ENCODE measurements around the gene CNOT10.
"Not testable (repeated sequence)": the region's sequence is repeated elsewhere in the genome, so short reads cannot be mapped to it uniquely, and the experiment has no call there.

CNOT10 gene

GRCh38 chr3:32686713-32687112 is 1.7 kb downstream of the CNOT10 start:
- no peak for DNase-seq (ENCODE audit: low spot score)

- DNase-seq (ENCODE audit: low spot score), result no peak
Measured at GRCh38 chr3:32691847-32692246, 6.9 kb downstream of the CNOT10 start.

GRCh38 chr3:32696523-32696922 is 11.5 kb downstream of the CNOT10 start:
- no peak for DNase-seq (ENCODE audit: low spot score)

GRCh38 chr3:32698506-32698905 is 13.5 kb downstream of the CNOT10 start:
- no peak for DNase-seq (ENCODE audit: low spot score)

- no peak for DNase-seq (ENCODE audit: low spot score)
Measured at GRCh38 chr3:32699429-32699828, 14.4 kb downstream of the CNOT10 start.

- DNase-seq (ENCODE audit: low spot score), result no peak
Measured at GRCh38 chr3:32700244-32700643, 15.3 kb downstream of the CNOT10 start.

GRCh38 chr3:32703491-32703972 is 18.5 kb downstream of the CNOT10 start:
- no peak for DNase-seq (ENCODE audit: low spot score)

GRCh38 chr3:32705232-32705631 is 20.2 kb downstream of the CNOT10 start:
- no peak for DNase-seq (ENCODE audit: low spot score)

GRCh38 chr3:32706348-32707025 is 21.5 kb downstream of the CNOT10 start:
- no peak for DNase-seq (ENCODE audit: low spot score)

- no peak for DNase-seq (ENCODE audit: low spot score)
Measured at GRCh38 chr3:32707026-32707370, 22.0 kb downstream of the CNOT10 start.

GRCh38 chr3:32708672-32709283 is 23.8 kb downstream of the CNOT10 start:
- DNase-seq (ENCODE audit: low spot score), result no peak

GRCh38 chr3:32709346-32709745 is 24.4 kb downstream of the CNOT10 start:
- DNase-seq (ENCODE audit: low spot score), result no peak

GRCh38 chr3:32712506-32713055 is 27.6 kb downstream of the CNOT10 start:
- DNase-seq (ENCODE audit: low spot score), result no peak

GRCh38 chr3:32713181-32713580 is 28.2 kb downstream of the CNOT10 start:
- DNase-seq (ENCODE audit: low spot score), result no peak

- DNase-seq (ENCODE audit: low spot score), result no peak
Measured at GRCh38 chr3:32719335-32719734, 34.3 kb downstream of the CNOT10 start.

- DNase-seq (ENCODE audit: low spot score), result no peak
Measured at GRCh38 chr3:32719931-32720330, 34.9 kb downstream of the CNOT10 start.

GRCh38 chr3:32725721-32726120 is 40.7 kb downstream of the CNOT10 start:
- no peak for DNase-seq (ENCODE audit: low spot score)

GRCh38 chr3:32733631-32734229 is 48.7 kb downstream of the CNOT10 start:
- DNase-seq (ENCODE audit: low spot score), result peak; percentile 27

GRCh38 chr3:32734756-32735155 is 49.8 kb downstream of the CNOT10 start:
- no peak for DNase-seq (ENCODE audit: low spot score)

GRCh38 chr3:32743470-32743869 is 58.5 kb downstream of the CNOT10 start:
- not testable (repeated sequence) for DNase-seq (ENCODE audit: low spot score)

- DNase-seq (ENCODE audit: low spot score), result no peak
Measured at GRCh38 chr3:32743934-32744333, 58.9 kb downstream of the CNOT10 start.

- no peak for DNase-seq (ENCODE audit: low spot score)
Measured at GRCh38 chr3:32751377-32751776, 66.4 kb downstream of the CNOT10 start.

- DNase-seq (ENCODE audit: low spot score), result no peak
Measured at GRCh38 chr3:32755761-32756160, 70.8 kb downstream of the CNOT10 start.

All from Ammon's horn (tissue), 1 donor.